Measurements from ENCODE around the gene ADCY3.

Gene ADCY3

DNA sequence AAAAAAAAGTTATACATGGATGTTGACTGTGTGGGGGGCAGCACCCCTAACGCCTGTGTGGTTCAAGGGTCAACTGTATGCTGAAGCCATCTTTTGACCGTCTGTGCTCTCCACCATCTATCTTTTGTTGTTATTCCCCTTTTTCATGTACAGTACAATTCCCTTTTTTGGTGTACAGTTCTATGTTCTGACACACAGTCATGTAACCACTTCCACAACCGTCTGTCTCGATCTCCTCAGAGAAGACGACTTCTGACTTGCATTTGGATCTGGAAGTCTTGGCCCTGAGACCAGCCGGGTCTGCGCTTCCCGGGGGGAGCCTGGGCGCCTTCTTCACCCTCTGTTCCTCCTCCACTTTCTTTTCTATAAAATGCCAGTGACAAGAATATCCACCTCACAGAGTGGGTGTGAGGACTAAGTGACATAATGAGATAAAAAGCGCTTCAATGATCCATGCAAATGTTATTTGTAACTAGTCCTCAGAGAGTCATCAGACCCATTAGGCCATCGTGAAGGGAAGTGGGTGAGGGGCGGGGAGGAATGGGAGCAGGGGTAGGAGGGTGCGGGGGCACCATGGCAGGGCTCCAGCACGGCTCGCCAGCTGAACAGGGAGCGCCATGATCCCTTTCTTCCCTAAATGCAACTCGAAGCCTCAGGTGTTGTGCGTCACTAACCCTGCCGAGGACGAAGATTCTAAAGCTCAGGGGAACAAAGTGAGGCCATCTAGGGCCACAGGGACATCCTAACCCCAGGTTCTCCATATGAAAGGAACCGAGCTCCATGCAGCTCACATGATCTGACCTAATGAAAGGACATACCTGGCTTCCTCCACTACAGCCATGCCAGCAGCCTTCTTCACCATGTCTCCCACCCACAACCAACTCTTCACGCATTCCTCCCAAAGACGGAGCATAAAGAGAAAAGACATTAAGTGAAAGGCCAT lies 16.6 kb downstream of the ADCY3 start:
- no peak for DNase-seq (ENCODE audit: low read depth in 3 of 3)

DNA sequence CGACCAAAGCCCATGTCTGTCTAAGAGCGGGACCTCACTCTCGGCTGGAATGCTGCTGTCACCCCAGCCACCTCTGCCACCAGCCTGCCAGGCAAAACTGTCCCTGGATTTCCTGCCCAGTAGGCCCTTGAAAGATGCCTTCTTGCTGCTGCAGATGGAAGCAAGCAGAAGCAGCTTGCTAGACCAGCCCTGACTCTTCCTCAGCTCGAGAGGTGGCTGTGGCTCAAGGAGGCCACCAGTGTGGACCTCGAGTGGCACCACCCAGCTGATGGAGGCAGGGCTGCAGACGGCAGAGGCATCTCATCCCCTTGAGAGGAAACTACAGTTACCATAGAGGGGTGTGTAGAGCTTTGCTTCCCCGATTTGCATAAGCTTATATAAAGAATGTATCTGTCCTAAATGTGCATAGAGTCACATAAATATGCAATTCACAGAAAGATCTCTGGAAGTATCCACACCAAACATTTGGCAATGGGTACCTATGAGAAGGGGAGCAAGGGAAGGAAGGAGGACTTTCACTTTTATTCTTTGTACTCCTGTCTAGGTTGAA lies 20.6 kb downstream of the ADCY3 start:
- DNase-seq (ENCODE audit: low read depth in 3 of 3) = no peak

DNA sequence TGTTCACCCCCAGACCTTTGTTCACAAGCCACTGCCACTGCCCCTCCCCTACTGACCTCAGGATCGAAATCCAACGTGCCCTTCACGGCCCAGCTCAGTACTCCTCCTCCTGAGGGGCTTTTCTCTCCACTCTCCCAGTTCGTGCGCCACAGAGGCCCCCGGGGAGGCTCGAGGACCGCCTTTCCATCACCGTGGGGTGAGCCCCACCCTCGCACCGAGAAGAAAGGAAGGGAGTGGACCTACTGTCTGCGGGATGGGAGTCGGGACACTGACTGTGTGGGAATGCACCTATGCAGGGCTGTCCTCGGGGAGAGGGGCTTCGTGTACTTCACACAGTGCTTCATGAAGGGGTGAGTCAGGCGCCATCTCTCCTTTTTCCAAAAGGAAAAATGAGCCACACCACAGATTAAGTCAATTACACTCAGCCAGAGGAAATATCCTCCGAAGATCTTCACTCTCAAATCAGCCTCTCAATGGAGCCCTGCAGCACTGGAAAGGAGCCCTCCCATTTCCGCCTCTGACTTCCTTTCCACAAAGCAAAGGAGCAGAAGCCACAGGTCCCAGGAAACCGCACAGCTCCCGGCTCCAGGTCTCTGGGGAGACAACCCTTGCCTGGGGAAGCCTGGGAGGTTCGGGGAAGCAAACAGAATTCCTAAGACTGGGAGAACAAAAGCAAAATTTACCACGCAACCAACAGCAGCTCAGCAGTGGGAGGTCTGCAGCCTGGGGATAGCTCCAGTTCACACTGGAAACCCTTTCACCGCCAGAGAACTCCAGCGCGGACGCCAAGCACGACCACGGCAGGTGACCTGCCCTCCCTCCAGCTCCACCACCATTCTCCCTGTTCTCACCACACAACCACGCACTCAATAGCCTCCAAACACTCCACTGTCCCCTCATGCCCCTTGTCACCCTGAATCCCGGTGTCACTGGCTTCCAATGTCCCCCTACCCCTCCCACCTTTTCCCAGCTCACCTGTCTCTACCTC lies 21.6 kb downstream of the ADCY3 start:
- no peak for DNase-seq (ENCODE audit: low read depth in 3 of 3)

DNA sequence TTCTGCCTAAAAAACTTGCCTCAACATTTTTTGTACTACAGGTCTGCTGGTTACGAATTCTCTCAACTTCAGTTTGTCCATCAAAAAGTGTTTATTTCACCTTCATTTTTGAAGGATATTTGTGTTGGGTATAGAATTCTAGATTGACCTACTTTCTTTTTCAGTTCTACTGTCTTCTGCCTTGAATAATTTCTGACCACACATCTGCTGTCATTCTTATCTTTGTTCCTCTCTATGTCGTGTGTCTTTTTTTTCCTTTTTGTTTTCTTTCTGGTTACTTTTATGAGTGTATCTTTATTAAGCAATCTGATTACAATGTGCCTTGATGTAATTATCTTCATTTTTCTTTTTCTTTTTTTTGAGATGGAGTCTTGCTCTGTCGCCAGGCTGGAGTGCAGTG lies 25.3 kb downstream of the ADCY3 start:
- no peak for DNase-seq (ENCODE audit: low read depth in 3 of 3)

GRCh38 chr2:24893934-24894333 lies 26.1 kb downstream of the ADCY3 start:
- DNase-seq (ENCODE audit: low read depth in 3 of 3) = no peak

- no peak for DNase-seq (ENCODE audit: low read depth in 3 of 3)
These were observed 27.1 kb downstream of the ADCY3 start for GRCh38 chr2:24892928-24893327.

GRCh38 chr2:24891201-24891600 lies 28.8 kb downstream of the ADCY3 start:
- DNase-seq (ENCODE audit: low read depth in 3 of 3) = no peak

GRCh38 chr2:24889221-24889620 lies 30.8 kb downstream of the ADCY3 start:
- no peak for DNase-seq (ENCODE audit: low read depth in 3 of 3)

DNA sequence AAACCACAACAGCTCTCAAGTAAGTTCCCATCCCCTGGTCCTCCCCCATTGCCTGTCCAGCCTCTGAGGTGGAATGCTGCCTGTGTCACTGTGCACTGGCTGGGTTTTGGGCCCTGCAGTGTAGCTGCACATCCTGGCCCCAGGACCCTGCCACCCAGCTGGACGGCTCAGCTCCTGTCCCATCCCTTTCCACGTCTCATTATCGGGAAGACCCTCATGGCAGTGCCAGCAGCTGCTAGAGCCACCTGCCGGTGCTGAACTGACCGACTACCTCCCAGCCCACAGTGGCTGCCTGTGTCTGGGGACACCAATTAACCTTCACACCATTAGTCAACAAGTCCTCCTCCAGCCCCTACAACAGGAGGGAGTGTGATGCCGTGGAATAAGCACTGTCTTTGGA lies 31.9 kb downstream of the ADCY3 start:
- DNase-seq (ENCODE audit: low read depth in 3 of 3) = no peak

GRCh38 chr2:24887307-24887874 lies 32.6 kb downstream of the ADCY3 start:
- DNase-seq (ENCODE audit: low read depth in 3 of 3) = no peak

DNA sequence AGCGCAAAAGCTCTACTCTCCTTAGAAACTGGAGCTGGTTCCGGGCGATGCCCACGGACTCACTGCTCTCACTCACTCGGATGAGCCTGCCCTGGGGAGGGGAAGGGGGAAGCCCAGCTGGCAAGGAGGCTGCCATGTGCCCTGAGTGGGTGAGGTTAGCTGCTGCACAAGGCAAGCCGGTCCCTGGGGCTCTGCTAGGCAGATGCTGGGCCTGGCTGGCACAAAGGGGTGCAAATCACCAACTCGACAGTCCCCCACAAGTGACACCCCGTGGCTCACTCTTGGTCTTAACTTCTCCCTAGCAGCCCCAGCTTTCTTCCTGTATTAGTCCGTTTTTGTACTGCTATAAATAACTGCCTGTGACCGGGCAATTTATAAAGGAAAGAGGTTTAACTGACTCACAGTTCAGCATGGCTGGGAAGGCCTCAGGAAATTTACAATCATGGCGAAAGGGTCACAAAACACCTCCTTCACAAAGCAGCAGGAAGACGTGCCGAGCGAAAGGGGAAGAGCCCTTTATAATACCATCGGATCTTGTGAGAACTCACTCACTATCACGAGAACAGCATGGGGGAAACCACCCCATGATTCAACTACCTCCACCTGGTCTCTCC lies 33.2 kb downstream of the ADCY3 start:
- no peak for DNase-seq (ENCODE audit: low read depth in 3 of 3)

- no peak for DNase-seq (ENCODE audit: low read depth in 3 of 3)
These were observed 33.9 kb downstream of the ADCY3 start for GRCh38 chr2:24886126-24886501.

GRCh38 chr2:24885221-24886125 lies 34.6 kb downstream of the ADCY3 start:
- no peak for DNase-seq (ENCODE audit: low read depth in 3 of 3)

DNA sequence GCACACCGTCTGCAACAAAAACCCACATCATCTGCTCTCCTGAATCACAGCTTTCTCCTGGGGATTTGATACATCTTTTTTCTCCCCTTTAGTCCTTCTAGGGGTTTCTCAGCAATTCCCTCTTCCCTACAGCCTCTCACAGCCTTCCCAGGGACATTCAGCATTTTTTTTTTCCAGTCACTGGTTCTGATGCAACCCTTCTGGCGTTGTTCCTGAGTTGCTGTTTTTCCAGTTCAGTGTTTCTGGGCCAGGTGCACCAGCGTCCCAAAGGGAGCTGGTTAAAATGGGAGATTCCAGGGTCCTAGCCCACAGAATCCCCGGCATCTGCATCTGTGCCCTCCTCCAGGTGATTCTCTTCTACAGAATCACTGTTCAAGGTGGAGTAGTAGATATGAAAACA lies 36.1 kb downstream of the ADCY3 start:
- DNase-seq (ENCODE audit: low read depth in 3 of 3) = no peak

GRCh38 chr2:24881623-24882022 lies 38.4 kb downstream of the ADCY3 start:
- DNase-seq (ENCODE audit: low read depth in 3 of 3) = no peak

DNA sequence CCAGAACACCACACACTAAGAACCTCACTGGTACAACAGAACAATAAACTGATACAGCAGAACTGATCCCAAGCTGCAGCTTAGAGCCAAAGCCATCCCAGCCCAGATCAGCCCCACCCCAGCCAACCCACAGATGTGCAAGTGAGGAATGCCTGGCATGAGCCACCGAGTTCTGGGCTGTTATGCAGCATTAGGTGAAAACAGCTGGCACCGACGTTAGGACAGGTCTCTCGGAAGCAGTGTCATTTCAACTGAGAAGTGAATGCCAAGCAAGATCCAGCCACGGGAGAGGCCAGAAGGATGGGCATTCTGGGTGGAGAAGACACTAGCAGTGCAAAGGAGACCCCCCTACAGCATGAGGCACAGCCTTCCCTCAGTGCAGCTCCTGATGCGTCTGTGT lies 38.9 kb downstream of the ADCY3 start:
- DNase-seq (ENCODE audit: low read depth in 3 of 3) = no peak

DNA sequence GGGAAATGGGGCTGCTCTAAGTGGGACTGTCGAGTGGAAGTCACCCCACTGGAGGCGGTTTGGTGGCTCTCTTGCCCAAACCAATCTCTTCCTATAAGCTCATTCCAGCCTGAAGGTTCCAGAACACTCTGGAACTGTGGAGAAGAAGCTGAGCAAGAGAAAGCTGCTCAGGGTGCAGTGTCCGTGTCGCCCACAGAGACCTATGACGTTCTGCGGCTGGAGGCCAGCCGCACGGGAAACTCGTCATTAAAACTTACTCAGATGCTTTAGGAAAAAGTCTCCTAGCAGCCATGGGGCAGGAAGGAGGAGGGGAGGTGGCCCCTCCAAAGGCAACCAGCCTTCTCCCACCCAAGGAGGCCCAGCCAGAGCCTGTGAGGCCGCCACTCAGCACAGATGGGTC lies 41.7 kb downstream of the ADCY3 start:
- no peak for DNase-seq (ENCODE audit: low read depth in 3 of 3)

GRCh38 chr2:24877646-24878045 lies 42.4 kb downstream of the ADCY3 start:
- DNase-seq (ENCODE audit: low read depth in 3 of 3) = no peak

DNA sequence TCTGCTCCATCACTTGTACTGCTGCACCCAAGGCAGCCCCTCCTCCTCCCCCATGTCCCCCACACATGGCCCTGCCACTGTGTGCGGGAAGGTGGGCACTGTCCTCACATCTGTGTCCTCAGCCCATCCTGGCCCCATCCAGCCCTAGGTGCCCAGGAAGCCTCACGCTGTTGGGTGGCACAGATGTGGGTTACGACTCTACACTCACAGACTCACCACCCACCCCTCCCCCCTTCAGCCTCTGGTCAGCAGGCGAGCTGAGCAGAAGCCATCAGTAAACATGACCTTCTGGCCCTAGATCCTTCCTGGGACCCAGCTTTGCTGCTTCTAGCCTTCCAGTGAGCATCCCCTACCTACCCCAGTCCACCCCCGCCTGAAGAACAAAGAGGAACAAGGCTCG lies 43.0 kb downstream of the ADCY3 start:
- no peak for DNase-seq (ENCODE audit: low read depth in 3 of 3)

DNA sequence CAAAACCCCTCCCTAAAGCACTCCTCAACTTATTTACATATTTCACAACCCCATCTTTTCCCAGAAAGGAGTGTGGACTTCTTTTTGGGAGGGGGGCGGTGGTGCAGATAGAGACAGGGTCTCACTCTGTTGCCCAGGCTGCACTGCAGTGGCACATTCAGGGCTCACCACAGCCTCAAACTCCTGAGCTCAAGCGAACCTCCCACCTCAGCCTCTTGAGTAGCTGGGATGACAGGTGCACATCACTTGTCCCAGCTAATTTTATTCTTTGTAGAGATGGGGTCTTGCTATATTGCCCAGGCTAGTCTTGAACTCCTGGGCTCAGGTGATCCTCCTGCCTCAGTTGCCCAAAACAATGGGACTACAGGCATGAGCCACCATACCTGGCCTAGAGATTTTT lies 44.1 kb downstream of the ADCY3 start:
- DNase-seq (ENCODE audit: low read depth in 3 of 3) = no peak

Measured in stimulated activated CD4-positive, alpha-beta T cell treated with anti-CD3 and anti-CD28 coated beads, TNF-alpha, amount 100 ng/mL, for 4 hours (primary cell).